ENCODE results near the gene DLG2.
"Not testable (repeated sequence)": the region's sequence is repeated elsewhere in the genome, so short reads cannot be mapped to it uniquely, and the experiment has no call there.

Gene DLG2

GRCh38 chr11:85114786-85115185 lies 512.4 kb downstream of the DLG2 start:
- no peak for DNase-seq (ENCODE audit: low read depth in 2 of 2)

GRCh38 chr11:85110246-85110645 lies 516.9 kb downstream of the DLG2 start:
- DNase-seq (ENCODE audit: low read depth in 2 of 2), result not testable (repeated sequence)

- DNase-seq (ENCODE audit: low read depth in 2 of 2), result no peak
These were observed 518.0 kb downstream of the DLG2 start for GRCh38 chr11:85109141-85109540.

GRCh38 chr11:85105868-85106267 lies 521.3 kb downstream of the DLG2 start:
- DNase-seq (ENCODE audit: low read depth in 2 of 2), result no peak

GRCh38 chr11:85099522-85099921 lies 527.6 kb downstream of the DLG2 start:
- DNase-seq (ENCODE audit: low read depth in 2 of 2), result no peak

- DNase-seq (ENCODE audit: low read depth in 2 of 2), result no peak
These were observed 528.1 kb downstream of the DLG2 start for GRCh38 chr11:85098996-85099395.

- no peak for DNase-seq (ENCODE audit: low read depth in 2 of 2)
These were observed 530.2 kb downstream of the DLG2 start for GRCh38 chr11:85096939-85097338.

GRCh38 chr11:85095239-85095638 lies 531.9 kb downstream of the DLG2 start:
- DNase-seq (ENCODE audit: low read depth in 2 of 2), result no peak

GRCh38 chr11:85094795-85095194 lies 532.3 kb downstream of the DLG2 start:
- DNase-seq (ENCODE audit: low read depth in 2 of 2), result no peak

GRCh38 chr11:85089654-85090053 lies 537.5 kb downstream of the DLG2 start:
- no peak for DNase-seq (ENCODE audit: low read depth in 2 of 2)

GRCh38 chr11:85088286-85088685 lies 538.9 kb downstream of the DLG2 start:
- no peak for DNase-seq (ENCODE audit: low read depth in 2 of 2)

- DNase-seq (ENCODE audit: low read depth in 2 of 2), result no peak
These were observed 540.5 kb downstream of the DLG2 start for GRCh38 chr11:85086504-85087284.

GRCh38 chr11:85076535-85077330 lies 550.4 kb downstream of the DLG2 start:
- no peak for DNase-seq (ENCODE audit: low read depth in 2 of 2)

- no peak for DNase-seq (ENCODE audit: low read depth in 2 of 2)
These were observed 564.5 kb downstream of the DLG2 start for GRCh38 chr11:85062659-85063058.

GRCh38 chr11:85052636-85053035 lies 574.5 kb downstream of the DLG2 start:
- DNase-seq (ENCODE audit: low read depth in 2 of 2), result no peak

GRCh38 chr11:85048801-85049200 lies 578.3 kb downstream of the DLG2 start:
- no peak for DNase-seq (ENCODE audit: low read depth in 2 of 2)

GRCh38 chr11:85045716-85046115 lies 581.4 kb downstream of the DLG2 start:
- DNase-seq (ENCODE audit: low read depth in 2 of 2), result no peak

GRCh38 chr11:85044911-85045310 lies 582.2 kb downstream of the DLG2 start:
- no peak for DNase-seq (ENCODE audit: low read depth in 2 of 2)

GRCh38 chr11:85042361-85042760 lies 584.8 kb downstream of the DLG2 start:
- no peak for DNase-seq (ENCODE audit: low read depth in 2 of 2)

- no peak for DNase-seq (ENCODE audit: low read depth in 2 of 2)
These were observed 587.0 kb downstream of the DLG2 start for GRCh38 chr11:85040166-85040565.

GRCh38 chr11:85029964-85030363 lies 597.2 kb downstream of the DLG2 start:
- no peak for DNase-seq (ENCODE audit: low read depth in 2 of 2)

- no peak for DNase-seq (ENCODE audit: low read depth in 2 of 2)
These were observed 598.6 kb downstream of the DLG2 start for GRCh38 chr11:85028329-85029101.
